Measurements from ENCODE around the gene TNRC6A. TPM values are rescaled to one million over a fixed set of nuclear protein-coding genes. Genes with fewer than 3 reads are reported as not detected.

Gene TNRC6A
- total RNA-seq, 6 donors from 2014 or later: 35.2 to 152 (median 65.3) TPM

DNA sequence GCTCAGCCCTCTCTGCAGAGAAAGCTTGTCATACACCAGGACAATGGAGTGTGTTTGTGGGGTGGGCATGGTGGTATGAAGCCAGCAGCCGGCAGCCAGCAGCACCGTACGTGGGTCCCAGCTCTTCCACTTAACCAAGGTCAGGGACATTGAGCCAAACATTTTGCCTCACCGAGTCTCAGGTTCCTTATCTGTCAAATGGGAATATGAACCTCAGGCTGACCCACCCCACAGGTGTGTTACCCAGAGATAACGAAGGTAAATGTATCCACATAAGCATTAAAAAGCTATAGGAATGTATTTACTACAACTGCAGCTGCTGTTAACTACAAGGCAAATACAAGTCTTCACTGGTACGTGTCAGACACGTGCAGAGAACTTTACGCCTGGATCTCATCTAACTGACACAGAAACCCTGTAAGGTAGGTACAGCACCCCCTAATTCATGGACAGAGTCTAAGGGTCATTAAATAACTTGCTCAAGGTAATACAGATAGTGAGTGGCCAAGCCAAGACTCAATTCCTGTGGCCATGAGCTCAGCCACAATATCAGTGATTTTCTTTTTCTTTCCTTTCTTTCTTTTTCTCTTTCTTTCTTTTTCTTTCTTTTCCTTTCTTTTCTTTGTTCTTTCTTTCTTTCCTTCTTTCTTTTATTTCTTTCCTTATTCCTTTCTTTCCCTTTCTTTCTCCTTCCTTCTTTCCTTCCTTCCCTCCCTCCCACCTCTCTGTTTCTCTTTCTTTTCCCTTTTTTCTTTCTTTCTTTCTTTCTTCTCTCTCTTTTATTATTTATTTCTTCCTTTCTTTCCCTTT is 117.3 kb downstream of the TNRC6A start:
- H3K36me3 ChIP-seq: no peaks in the 10 kb centered on the region
- H3K9me3 ChIP-seq: no peaks in the 10 kb centered on the region
- H3K4me3 ChIP-seq: no peak overlapping the region
- H3K27ac ChIP-seq: no peak overlapping the region
- no peaks in the 10 kb centered on the region for H3K27me3 ChIP-seq
- H3K4me1 ChIP-seq: no peaks in the 10 kb centered on the region
- 87 to 88% methylated on average over 5 to 8 of the region's 8 CpGs for WGBS, 2 donors
- TF ChIP-seq EP300 (IDR thresholded peaks at IDR 0.05): no peak
- TF ChIP-seq CTCF (IDR thresholded peaks at IDR 0.05): no peak
- TF ChIP-seq POLR2A (IDR thresholded peaks at IDR 0.05): no peak
- no peak for TF ChIP-seq POLR2AphosphoS5 (IDR thresholded peaks at IDR 0.05)
- DNase-seq: no peak
- no peak for ATAC-seq (ENCODE audit: low FRiP score in 2 of 2)

GRCh38 chr16:24847358-24847664 is 117.9 kb downstream of the TNRC6A start:
- H3K27me3 ChIP-seq: no peaks in the 10 kb centered on the region
- H3K27ac ChIP-seq: no peak overlapping the region
- ATAC-seq (ENCODE audit: low FRiP score in 2 of 2) (no peak), DNase-seq (no peak)
- H3K4me1 ChIP-seq: no peaks in the 10 kb centered on the region
- WGBS, 2 donors: 91 to 93% methylated on average over 3 of the region's 3 CpGs
- no peak for TF ChIP-seq POLR2A (IDR thresholded peaks at IDR 0.05)
- TF ChIP-seq CTCF (IDR thresholded peaks at IDR 0.05): no peak
- no peak for TF ChIP-seq POLR2AphosphoS5 (IDR thresholded peaks at IDR 0.05)
- no peak for TF ChIP-seq EP300 (IDR thresholded peaks at IDR 0.05)
- no peaks in the 10 kb centered on the region for H3K9me3 ChIP-seq
- H3K4me3 ChIP-seq: no peak overlapping the region
- H3K36me3 ChIP-seq: no peaks in the 10 kb centered on the region

GRCh38 chr16:24848065-24848464 is 118.6 kb downstream of the TNRC6A start:
- Histone ChIP-seq H3K36me3 (no peaks in the 10 kb centered on the region), H3K4me1 (no peaks in the 10 kb centered on the region), H3K4me3 (no peak overlapping the region), H3K27me3 (no peaks in the 10 kb centered on the region), H3K27ac (no peak overlapping the region), H3K9me3 (no peaks in the 10 kb centered on the region)
- TF ChIP-seq POLR2AphosphoS5 (IDR thresholded peaks at IDR 0.05) (no peak), POLR2A (IDR thresholded peaks at IDR 0.05) (no peak), EP300 (IDR thresholded peaks at IDR 0.05) (no peak), CTCF (IDR thresholded peaks at IDR 0.05) (no peak)
- ATAC-seq (ENCODE audit: low FRiP score in 2 of 2) (no peak), DNase-seq (no peak)
- WGBS, 2 donors: 83 to 85% methylated on average over 5 of the region's 5 CpGs

- no peak for TF ChIP-seq CTCF (IDR thresholded peaks at IDR 0.05)
- no peak for TF ChIP-seq POLR2A (IDR thresholded peaks at IDR 0.05)
- no peak for TF ChIP-seq POLR2AphosphoS5 (IDR thresholded peaks at IDR 0.05)
- no peak for TF ChIP-seq EP300 (IDR thresholded peaks at IDR 0.05)
- no peaks in the 10 kb centered on the region for H3K9me3 ChIP-seq
- no peak overlapping the region for H3K4me3 ChIP-seq
- H3K4me1 ChIP-seq: peaks cover 0 to 5% (median 0%) of the 10 kb centered on the region in 4 donors
- DNase-seq (no peak), ATAC-seq (ENCODE audit: low FRiP score in 2 of 2) (no peak)
- 94% methylated on average over 5 of the region's 5 CpGs for WGBS, 2 donors
- H3K36me3 ChIP-seq: no peaks in the 10 kb centered on the region
- H3K27ac ChIP-seq: no peak overlapping the region
- no peaks in the 10 kb centered on the region for H3K27me3 ChIP-seq
Measured at GRCh38 chr16:24849641-24850040, 120.2 kb downstream of the TNRC6A start.

All from upper lobe of left lung (tissue), 6 donors.